GM12892 (cell line): Measurements from ENCODE around the gene FBXL17.

Source experiments
- POLR2A ChIP-seq: IDR thresholded peaks from 2 replicates; pipeline ENCODE4 v1.6.1; 2011; ENCODE audit warnings: low read depth, low read length, control low read depth
- POLR2AphosphoS5 ChIP-seq: IDR thresholded peaks from 2 replicates; pipeline ENCODE4 v1.6.1; 2011; ENCODE audit warnings: low read depth, low read length, control low read depth
- TAF1 ChIP-seq: IDR thresholded peaks from 2 replicates; pipeline ENCODE4 v1.6.1; 2011; ENCODE audit warnings: low read depth, mild to moderate bottlenecking, control low read depth, low read length, borderline replicate concordance

DNA sequence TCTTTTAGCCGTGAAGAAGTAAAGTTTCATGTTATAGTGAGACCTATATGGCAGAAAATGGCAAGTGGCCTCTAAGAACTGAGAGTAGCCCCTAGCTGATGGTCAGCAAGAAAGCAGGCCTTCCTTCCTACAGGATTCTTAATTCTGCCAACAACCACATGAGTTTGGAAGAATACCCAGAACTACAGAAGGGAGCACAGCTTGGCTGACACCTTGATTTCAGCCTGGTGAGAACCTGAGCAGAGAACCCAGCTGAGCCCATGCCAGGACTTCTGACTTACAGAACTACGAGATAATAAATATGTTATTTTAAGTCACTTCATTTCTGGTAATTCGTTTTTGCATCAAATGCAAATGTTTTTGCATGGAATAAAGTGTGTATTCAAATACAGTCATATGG, 5.9 kb upstream of the FBXL17 start:
- TF ChIP-seq TAF1 (no peak), POLR2A (no peak), POLR2AphosphoS5 (no peak)
